Brain microvascular endothelial cell (primary cell): ENCODE results near the gene DDX19B.

Source experiments
- DNase-seq: peaks from one replicate; pipeline ENCODE4 v3.0.0-alpha.2; 2020
- H3K27ac ChIP-seq: fragments of 250-450 bp; sonication (Bioruptor Pico); 2 replicates; pipeline ENCODE4 v1.5.1; 2020; ENCODE audit warnings: mild to moderate bottlenecking, moderate library complexity
- H3K27me3 ChIP-seq: fragments of 250-450 bp; sonication (Bioruptor Pico); replicated peaks from 2 replicates; pipeline ENCODE4 v1.5.1; 2020; ENCODE audit warnings: mild to moderate bottlenecking
- H3K36me3 ChIP-seq: fragments of 250-450 bp; sonication (Bioruptor Pico); replicated peaks from 2 replicates; pipeline ENCODE4 v1.5.1; 2020; ENCODE audit warnings: mild to moderate bottlenecking
- H3K4me3 ChIP-seq: 2 replicates; pipeline ENCODE4 v1.5.1; 2011; ENCODE audit warnings: low read depth, mild to moderate bottlenecking, control low read depth, low read length, moderate library complexity
- in situ Hi-C: cut with HindIII; loops from 2 replicates; pipeline ENCODE4 v1.10.0; 2017; ENCODE audit warnings: low sequenced_read_pairs, low pct_ligation_motif_present
- TF ChIP-seq, protein P1 (sequence below): IDR thresholded peaks from 2 replicates; pipeline ENCODE4 v1.5.1; 2011; ENCODE audit warnings: low read depth, mild to moderate bottlenecking, moderate library complexity, low read length, control low read depth, inconsistent platforms; ENCODE audit errors: missing control alignments

DDX19B gene

GRCh38 chr16:70341600-70341999, 42.6 kb downstream of the DDX19B start:
- Histone ChIP-seq H3K27me3 (no peaks in the 10 kb centered on the region), H3K27ac (no peak overlapping the region), H3K36me3 (no peaks in the 10 kb centered on the region), H3K4me3 (no peak overlapping the region)
- in situ Hi-C loops, result no loop called here
- DNase-seq, result no peak
- TF ChIP-seq, protein P1, sequence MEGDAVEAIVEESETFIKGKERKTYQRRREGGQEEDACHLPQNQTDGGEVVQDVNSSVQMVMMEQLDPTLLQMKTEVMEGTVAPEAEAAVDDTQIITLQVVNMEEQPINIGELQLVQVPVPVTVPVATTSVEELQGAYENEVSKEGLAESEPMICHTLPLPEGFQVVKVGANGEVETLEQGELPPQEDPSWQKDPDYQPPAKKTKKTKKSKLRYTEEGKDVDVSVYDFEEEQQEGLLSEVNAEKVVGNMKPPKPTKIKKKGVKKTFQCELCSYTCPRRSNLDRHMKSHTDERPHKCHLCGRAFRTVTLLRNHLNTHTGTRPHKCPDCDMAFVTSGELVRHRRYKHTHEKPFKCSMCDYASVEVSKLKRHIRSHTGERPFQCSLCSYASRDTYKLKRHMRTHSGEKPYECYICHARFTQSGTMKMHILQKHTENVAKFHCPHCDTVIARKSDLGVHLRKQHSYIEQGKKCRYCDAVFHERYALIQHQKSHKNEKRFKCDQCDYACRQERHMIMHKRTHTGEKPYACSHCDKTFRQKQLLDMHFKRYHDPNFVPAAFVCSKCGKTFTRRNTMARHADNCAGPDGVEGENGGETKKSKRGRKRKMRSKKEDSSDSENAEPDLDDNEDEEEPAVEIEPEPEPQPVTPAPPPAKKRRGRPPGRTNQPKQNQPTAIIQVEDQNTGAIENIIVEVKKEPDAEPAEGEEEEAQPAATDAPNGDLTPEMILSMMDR, result no peak

- in situ Hi-C loops, result no loop called here
- Histone ChIP-seq H3K27ac (no peak overlapping the region), H3K27me3 (no peaks in the 10 kb centered on the region), H3K4me3 (no peak overlapping the region), H3K36me3 (no peaks in the 10 kb centered on the region)
- DNase-seq, result no peak
- TF ChIP-seq, protein P1, result no peak
Measured at GRCh38 chr16:70342016-70342415, 43.0 kb downstream of the DDX19B start.

GRCh38 chr16:70345840-70346239, 46.9 kb downstream of the DDX19B start:
- no peak for DNase-seq
- in situ Hi-C loops, result no loop called here
- Histone ChIP-seq H3K36me3 (no peaks in the 10 kb centered on the region), H3K4me3 (peak overlapping the region; percentile 78), H3K27me3 (no peaks in the 10 kb centered on the region), H3K27ac (peak overlapping the region; percentile 97)
- TF ChIP-seq, protein P1, result no peak

GRCh38 chr16:70348991-70349390, 50.0 kb downstream of the DDX19B start:
- in situ Hi-C loops, result no loop called here
- DNase-seq, result no peak
- H3K36me3 ChIP-seq, result no peaks in the 10 kb centered on the region
- H3K4me3 ChIP-seq, result no peak overlapping the region
- no peaks in the 10 kb centered on the region for H3K27me3 ChIP-seq
- TF ChIP-seq, protein P1, result no peak
- H3K27ac ChIP-seq, result no peak overlapping the region

GRCh38 chr16:70349783-70350182, 50.8 kb downstream of the DDX19B start:
- in situ Hi-C loops, result no loop called here
- peaks cover 7% of the 10 kb centered on the region for H3K36me3 ChIP-seq
- DNase-seq, result no peak
- no peak overlapping the region for H3K4me3 ChIP-seq
- TF ChIP-seq, protein P1, result no peak
- H3K27ac ChIP-seq, result no peak overlapping the region
- no peaks in the 10 kb centered on the region for H3K27me3 ChIP-seq

- no peak overlapping the region for H3K4me3 ChIP-seq
- TF ChIP-seq, protein P1, result no peak
- no peaks in the 10 kb centered on the region for H3K27me3 ChIP-seq
- peaks cover 80% of the 10 kb centered on the region for H3K36me3 ChIP-seq
- in situ Hi-C loops, result no loop called here
- no peak overlapping the region for H3K27ac ChIP-seq
- no peak for DNase-seq
Measured at GRCh38 chr16:70359552-70359951, 60.6 kb downstream of the DDX19B start.
